HEK293 (cell line): ENCODE data around the gene RPS29.

ENCODE experiments used
- IKZF3 ChIP-seq: fragments of 450-650 bp; IDR thresholded peaks from 2 replicates; pipeline ENCODE4 v1.5.0; 2018; ENCODE audit warnings: missing biosample characterization, mild to moderate bottlenecking, missing genetic modification characterization, moderate library complexity
- KLF17 ChIP-seq: fragments of 450-650 bp; formaldehyde crosslinking; IDR thresholded peaks from 2 replicates; pipeline ENCODE4 v1.5.1; 2016; ENCODE audit warnings: missing biosample characterization, missing genetic modification characterization
- MEIS1 ChIP-seq: sonication (generic); formaldehyde crosslinking; IDR thresholded peaks from 2 replicates; pipeline ENCODE4 v1.8.1; 2022; ENCODE audit warnings: missing genetic modification reagents, mild to moderate bottlenecking, borderline replicate concordance
- PBX3 ChIP-seq: sonication (generic); formaldehyde crosslinking; IDR thresholded peaks from 2 replicates; pipeline ENCODE4 v1.8.1; 2022; ENCODE audit warnings: mild to moderate bottlenecking, moderate library complexity, missing genetic modification reagents
- RBAK ChIP-seq: fragments of 450-650 bp; formaldehyde crosslinking; IDR thresholded peaks from 2 replicates; pipeline ENCODE4 v1.5.1; 2016; ENCODE audit warnings: missing biosample characterization, missing genetic modification characterization
- TCF7L2 ChIP-seq: IDR thresholded peaks from 2 replicates; pipeline ENCODE4 v1.6.1; 2011; ENCODE audit warnings: low read depth, mild to moderate bottlenecking, inconsistent platforms, low read length, moderate library complexity, borderline replicate concordance
- WT1 ChIP-seq: fragments of 450-650 bp; formaldehyde crosslinking; IDR thresholded peaks from 2 replicates; pipeline ENCODE4 v1.5.1; 2016; ENCODE audit warnings: missing biosample characterization, missing genetic modification characterization
- YY2 ChIP-seq: fragments of 450-650 bp; formaldehyde crosslinking; IDR thresholded peaks from 2 replicates; pipeline ENCODE4 v1.5.1; 2016; ENCODE audit warnings: missing biosample characterization, missing genetic modification characterization
- ZBTB44 ChIP-seq: fragments of 450-650 bp; IDR thresholded peaks from 2 replicates; pipeline ENCODE4 v1.5.1; 2018; ENCODE audit warnings: missing biosample characterization, mild to moderate bottlenecking, missing genetic modification characterization
- ZEB2 ChIP-seq: fragments of 450-650 bp; formaldehyde crosslinking; IDR thresholded peaks from 2 replicates; pipeline ENCODE4 v1.5.1; 2016; ENCODE audit warnings: missing biosample characterization, missing genetic modification characterization
- ZNF10 ChIP-seq: fragments of 450-650 bp; formaldehyde crosslinking; IDR thresholded peaks from 2 replicates; pipeline ENCODE4 v1.5.1; 2017; ENCODE audit warnings: missing biosample characterization, missing genetic modification characterization
- ZNF146 ChIP-seq: fragments of 450-650 bp; formaldehyde crosslinking; IDR thresholded peaks from 2 replicates; pipeline ENCODE4 v1.5.1; 2016; ENCODE audit warnings: missing biosample characterization, missing genetic modification characterization
- ZNF18 ChIP-seq: fragments of 450-650 bp; formaldehyde crosslinking; IDR thresholded peaks from 2 replicates; pipeline ENCODE4 v1.5.1; 2016; ENCODE audit warnings: missing biosample characterization, missing genetic modification characterization
- ZNF184 ChIP-seq: fragments of 450-650 bp; IDR thresholded peaks from 2 replicates; pipeline ENCODE4 v1.5.1; 2018; ENCODE audit warnings: missing biosample characterization, mild to moderate bottlenecking, missing genetic modification characterization
- ZNF239 ChIP-seq: fragments of 450-650 bp; formaldehyde crosslinking; IDR thresholded peaks from 2 replicates; pipeline ENCODE4 v1.5.1; 2016; ENCODE audit warnings: missing biosample characterization, missing genetic modification characterization
- ZNF248 ChIP-seq: fragments of 450-650 bp; formaldehyde crosslinking; IDR thresholded peaks from 2 replicates; pipeline ENCODE4 v1.5.1; 2017; ENCODE audit warnings: missing biosample characterization, missing genetic modification characterization
- ZNF26 ChIP-seq: fragments of 450-650 bp; formaldehyde crosslinking; IDR thresholded peaks from 2 replicates; pipeline ENCODE4 v1.5.1; 2016; ENCODE audit warnings: missing biosample characterization, missing genetic modification characterization
- ZNF280C ChIP-seq: fragments of 450-650 bp; formaldehyde crosslinking; IDR thresholded peaks from 2 replicates; pipeline ENCODE4 v1.5.1; 2016; ENCODE audit warnings: missing biosample characterization, missing genetic modification characterization
- ZNF302 ChIP-seq: fragments of 450-650 bp; formaldehyde crosslinking; IDR thresholded peaks from 2 replicates; pipeline ENCODE4 v1.5.1; 2016; ENCODE audit warnings: missing biosample characterization, missing genetic modification characterization, low read depth
- ZNF362 ChIP-seq: fragments of 450-650 bp; formaldehyde crosslinking; IDR thresholded peaks from 2 replicates; pipeline ENCODE4 v1.5.1; 2016; ENCODE audit warnings: missing biosample characterization, missing genetic modification characterization
- ZNF366 ChIP-seq: fragments of 450-650 bp; formaldehyde crosslinking; conservative IDR thresholded peaks from 2 replicates; pipeline ENCODE4 v1.5.1; 2016; ENCODE audit warnings: missing biosample characterization, missing genetic modification characterization
- ZNF404 ChIP-seq: fragments of 450-650 bp; formaldehyde crosslinking; IDR thresholded peaks from 2 replicates; pipeline ENCODE4 v1.5.1; 2017; ENCODE audit warnings: missing biosample characterization, missing genetic modification characterization
- ZNF521 ChIP-seq: fragments of 450-650 bp; formaldehyde crosslinking; IDR thresholded peaks from 2 replicates; pipeline ENCODE4 v1.5.1; 2017; ENCODE audit warnings: missing biosample characterization, mild to moderate bottlenecking, missing genetic modification characterization
- ZNF548 ChIP-seq: fragments of 450-650 bp; formaldehyde crosslinking; IDR thresholded peaks from 2 replicates; pipeline ENCODE4 v1.5.1; 2016; ENCODE audit warnings: missing biosample characterization, missing genetic modification characterization
- ZNF580 ChIP-seq: fragments of 450-650 bp; formaldehyde crosslinking; IDR thresholded peaks from 2 replicates; pipeline ENCODE4 v1.5.1; 2016; ENCODE audit warnings: missing biosample characterization, missing genetic modification characterization
- ZNF677 ChIP-seq: fragments of 450-650 bp; IDR thresholded peaks from 2 replicates; pipeline ENCODE4 v1.5.0; 2018; ENCODE audit warnings: missing biosample characterization, mild to moderate bottlenecking, missing genetic modification characterization, moderate library complexity
- ZNF704 ChIP-seq: fragments of 450-650 bp; formaldehyde crosslinking; IDR thresholded peaks from 2 replicates; pipeline ENCODE4 v1.5.1; 2016; ENCODE audit warnings: missing biosample characterization, missing genetic modification characterization
- ZSCAN30 ChIP-seq: fragments of 450-650 bp; IDR thresholded peaks from 2 replicates; pipeline ENCODE4 v1.5.1; 2018; ENCODE audit warnings: missing biosample characterization, mild to moderate bottlenecking, missing genetic modification characterization, moderate library complexity

The RPS29 gene

GRCh38 chr14:49586673-49587460 lies 687 bp upstream of the RPS29 start (continued):
- TF ChIP-seq PBX3 (CRISPR knock-in tag) (no peak), WT1 (tag by site-specific recombination) (no peak; the same call in none of the 2 replicates), KLF17 (tag by site-specific recombination) (0 out of 2 replicates have a peak, but pooled peaks have one; percentile 8), ZNF280C (tag by site-specific recombination) (no peak), MEIS1 (no peak), ZNF362 (tag by site-specific recombination) (0 out of 2 replicates have a peak, but pooled peaks have one; percentile 44), ZSCAN30 (no peak; the same call in 1 of the 2 replicates), ZBTB44 (tag by site-specific recombination) (peak; percentile 67; the same call in 1 of the 2 replicates), ZNF404 (tag by site-specific recombination) (no peak), TCF7L2 (no peak), ZNF548 (tag by site-specific recombination) (no peak), ZNF146 (no peak), ZNF677 (tag by site-specific recombination) (no peak), ZEB2 (tag by site-specific recombination) (peak; percentile 100), RBAK (tag by site-specific recombination) (no peak), ZNF580 (tag by site-specific recombination) (no peak), ZNF302 (tag by site-specific recombination) (no peak), ZNF10 (tag by site-specific recombination) (no peak), ZNF248 (no peak), ZNF239 (tag by site-specific recombination) (no peak), ZNF18 (tag by site-specific recombination) (peak; percentile 86), IKZF3 (tag by site-specific recombination) (peak; percentile 82), ZNF521 (tag by site-specific recombination) (no peak), ZNF184 (peak; percentile 90; the same call in 1 of the 2 replicates), ZNF704 (tag by site-specific recombination) (no peak), YY2 (tag by site-specific recombination) (no peak; the same call in 1 of the 2 replicates), ZNF366 (tag by site-specific recombination) (peak; percentile 92), ZNF26 (tag by site-specific recombination) (no peak)
